ENCODE measurements around the gene YBX3.

GRCh38 chr12:10740182-10740581, 17.1 kb upstream of the YBX3 start:
- TF ChIP-seq CTCF (IDR thresholded peaks at IDR 0.05) = no peak
- no peak for TF ChIP-seq POLR2A (IDR thresholded peaks at IDR 0.05)

Data from testis (tissue), 2 donors.